ENCODE measurements around the gene NXN.

- TF ChIP-seq CTCF (conservative IDR thresholded peaks at IDR 0.05) (no peak), ZFX (IDR thresholded peaks at IDR 0.05) (no peak)
Measured at GRCh38 chr17:814371-814770, 165.2 kb downstream of the NXN start.

All from C4-2B (cell line).